ENCODE results near the gene FAM9A.
"Not testable (repeated sequence)": the region's sequence is repeated elsewhere in the genome, so short reads cannot be mapped to it uniquely, and the experiment has no call there.

DNA sequence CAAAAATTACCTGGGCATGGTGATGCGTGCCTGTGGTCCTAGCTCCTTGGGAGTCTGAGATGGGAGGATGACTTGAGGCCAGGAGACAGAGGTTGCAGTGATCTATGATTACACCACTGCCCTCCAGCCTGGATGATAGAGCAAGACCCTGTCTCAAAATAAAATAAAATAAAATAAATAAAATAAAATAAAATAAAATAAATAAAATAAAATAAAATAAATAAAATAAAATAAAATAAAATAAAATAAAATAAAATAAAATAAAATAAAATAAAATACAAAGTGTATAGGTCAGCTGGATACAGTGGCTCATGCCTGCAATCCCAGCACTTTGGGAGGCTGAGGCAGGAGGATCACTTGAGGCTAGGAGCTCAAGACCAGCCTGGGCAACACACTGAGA, 14.1 kb downstream of the FAM9A start:
- TF ChIP-seq, protein P1, sequence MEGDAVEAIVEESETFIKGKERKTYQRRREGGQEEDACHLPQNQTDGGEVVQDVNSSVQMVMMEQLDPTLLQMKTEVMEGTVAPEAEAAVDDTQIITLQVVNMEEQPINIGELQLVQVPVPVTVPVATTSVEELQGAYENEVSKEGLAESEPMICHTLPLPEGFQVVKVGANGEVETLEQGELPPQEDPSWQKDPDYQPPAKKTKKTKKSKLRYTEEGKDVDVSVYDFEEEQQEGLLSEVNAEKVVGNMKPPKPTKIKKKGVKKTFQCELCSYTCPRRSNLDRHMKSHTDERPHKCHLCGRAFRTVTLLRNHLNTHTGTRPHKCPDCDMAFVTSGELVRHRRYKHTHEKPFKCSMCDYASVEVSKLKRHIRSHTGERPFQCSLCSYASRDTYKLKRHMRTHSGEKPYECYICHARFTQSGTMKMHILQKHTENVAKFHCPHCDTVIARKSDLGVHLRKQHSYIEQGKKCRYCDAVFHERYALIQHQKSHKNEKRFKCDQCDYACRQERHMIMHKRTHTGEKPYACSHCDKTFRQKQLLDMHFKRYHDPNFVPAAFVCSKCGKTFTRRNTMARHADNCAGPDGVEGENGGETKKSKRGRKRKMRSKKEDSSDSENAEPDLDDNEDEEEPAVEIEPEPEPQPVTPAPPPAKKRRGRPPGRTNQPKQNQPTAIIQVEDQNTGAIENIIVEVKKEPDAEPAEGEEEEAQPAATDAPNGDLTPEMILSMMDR (IDR thresholded peaks at IDR 0.05; ENCODE audit: control extremely low read depth in 1 of 3, insufficient read depth in 1 of 3, low read depth in 1 of 3, low read length in 3 of 3), result not testable (repeated sequence)
- TF ChIP-seq, protein P2, sequence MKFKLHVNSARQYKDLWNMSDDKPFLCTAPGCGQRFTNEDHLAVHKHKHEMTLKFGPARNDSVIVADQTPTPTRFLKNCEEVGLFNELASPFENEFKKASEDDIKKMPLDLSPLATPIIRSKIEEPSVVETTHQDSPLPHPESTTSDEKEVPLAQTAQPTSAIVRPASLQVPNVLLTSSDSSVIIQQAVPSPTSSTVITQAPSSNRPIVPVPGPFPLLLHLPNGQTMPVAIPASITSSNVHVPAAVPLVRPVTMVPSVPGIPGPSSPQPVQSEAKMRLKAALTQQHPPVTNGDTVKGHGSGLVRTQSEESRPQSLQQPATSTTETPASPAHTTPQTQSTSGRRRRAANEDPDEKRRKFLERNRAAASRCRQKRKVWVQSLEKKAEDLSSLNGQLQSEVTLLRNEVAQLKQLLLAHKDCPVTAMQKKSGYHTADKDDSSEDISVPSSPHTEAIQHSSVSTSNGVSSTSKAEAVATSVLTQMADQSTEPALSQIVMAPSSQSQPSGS (IDR thresholded peaks at IDR 0.05; ENCODE audit: low read length), result not testable (repeated sequence)
- TF ChIP-seq POLR2A (IDR thresholded peaks at IDR 0.05; ENCODE audit: control extremely low read depth in 1 of 2, low read depth in 2 of 2, low read length in 2 of 2); RAD21 (IDR thresholded peaks at IDR 0.05 in 1 of 2, conservative IDR thresholded peaks at IDR 0.05 in 1 of 2; ENCODE audit: low read depth in 2 of 2, low read length in 2 of 2); MAFK (IDR thresholded peaks at IDR 0.05; ENCODE audit: low read depth, low read length); TAF1 (IDR thresholded peaks at IDR 0.05; ENCODE audit: low read depth, low read length); NANOG (IDR thresholded peaks at IDR 0.05; ENCODE audit: insufficient read depth, low read depth, low read length, poor library complexity, severe bottlenecking); BRCA1 (IDR thresholded peaks at IDR 0.05; ENCODE audit: low read depth, low read length); SIN3A (conservative IDR thresholded peaks at IDR 0.05 in 1 of 2, IDR thresholded peaks at IDR 0.05 in 1 of 2; ENCODE audit: low read depth in 1 of 2, low read length in 2 of 2): not testable (repeated sequence)

Data from H1 (cell line).